SW 1271 (cell line): ENCODE results near the gene ACYP1.
A peak's percentile ranks its signal among the peaks of the same experiment; 100 is the strongest.

Source experiments
- DNase-seq, 2 experiments: peaks; one replicate each; lab custom pipeline; 2025; lab: John Stamatoyannopoulos, UW

ACYP1 gene

DNA sequence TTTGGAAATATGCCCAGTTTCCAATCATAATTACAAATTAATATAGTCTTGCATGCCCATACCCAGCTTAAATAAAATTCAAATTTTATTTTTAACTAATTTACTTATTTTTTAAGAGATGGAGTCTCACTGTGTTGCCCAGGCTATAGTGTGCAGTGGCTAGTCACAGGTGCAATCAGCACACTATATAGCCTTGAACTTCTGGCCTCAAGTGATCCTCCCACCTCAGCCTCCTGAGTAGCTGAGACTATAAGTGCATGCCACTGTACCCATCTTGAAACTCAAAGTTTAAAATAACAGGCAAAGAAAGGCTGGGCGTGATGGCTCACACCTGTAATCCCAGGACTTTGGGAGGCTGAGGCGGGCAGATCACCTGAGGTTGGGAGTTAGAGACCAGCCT, 22.9 kb downstream of the ACYP1 start:
- DNase-seq: no peak

DNA sequence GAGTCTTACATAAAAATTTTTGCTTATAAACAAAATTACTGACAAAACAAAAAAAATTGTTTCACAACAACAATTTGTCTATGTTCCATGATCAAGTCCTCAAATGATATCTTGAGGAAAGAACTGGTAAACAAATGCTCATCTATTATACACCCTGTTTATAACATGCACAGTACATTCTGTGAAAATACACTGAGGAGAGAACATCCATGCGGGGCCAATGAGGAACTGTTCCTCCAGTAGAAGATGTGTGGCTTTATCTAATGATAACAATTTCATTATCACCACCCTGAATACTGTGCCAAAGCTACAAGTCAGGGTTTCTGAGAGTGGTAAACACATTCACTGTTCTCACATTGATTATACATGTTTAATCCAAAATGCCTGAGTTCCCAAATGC, 23.3 kb downstream of the ACYP1 start:
- DNase-seq: no peak

DNA sequence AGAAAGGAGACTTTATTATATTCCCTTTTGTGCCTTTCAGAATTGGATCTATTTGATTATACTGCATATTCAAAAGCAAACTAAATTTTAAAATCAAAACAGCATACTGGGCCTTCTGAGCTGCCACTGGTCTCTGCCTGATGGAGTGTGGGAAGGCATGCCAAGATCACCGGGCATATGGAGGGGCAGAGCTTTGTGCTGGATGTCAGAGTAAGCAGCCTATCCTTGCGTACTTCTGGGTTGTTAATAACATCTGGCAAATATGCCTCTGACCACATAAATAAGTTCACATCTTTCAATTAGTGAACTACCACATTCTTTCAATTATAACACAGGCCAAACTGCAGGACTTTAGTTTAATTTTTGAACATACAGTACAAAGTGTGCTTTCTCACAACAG, 30.9 kb downstream of the ACYP1 start:
- no peak for DNase-seq

DNA sequence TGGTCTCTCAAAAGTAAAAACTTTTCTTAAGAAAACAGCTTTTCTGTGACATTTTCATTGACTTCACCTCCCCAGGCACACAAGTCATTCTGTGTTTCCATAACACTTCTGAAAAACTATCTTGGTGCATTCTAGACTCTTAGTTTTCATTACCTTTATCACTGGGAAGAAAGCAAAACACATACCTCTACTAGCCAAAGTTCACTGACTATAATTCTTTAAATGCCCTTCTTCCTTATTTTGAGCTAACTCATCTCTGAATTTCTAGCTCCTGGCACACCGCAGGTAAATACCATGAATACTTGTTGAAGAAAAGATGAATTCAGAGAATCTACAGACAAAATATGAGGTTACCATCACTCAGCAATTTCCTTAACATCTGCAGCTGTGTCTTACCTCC, 33.7 kb downstream of the ACYP1 start:
- DNase-seq: no peak

DNA sequence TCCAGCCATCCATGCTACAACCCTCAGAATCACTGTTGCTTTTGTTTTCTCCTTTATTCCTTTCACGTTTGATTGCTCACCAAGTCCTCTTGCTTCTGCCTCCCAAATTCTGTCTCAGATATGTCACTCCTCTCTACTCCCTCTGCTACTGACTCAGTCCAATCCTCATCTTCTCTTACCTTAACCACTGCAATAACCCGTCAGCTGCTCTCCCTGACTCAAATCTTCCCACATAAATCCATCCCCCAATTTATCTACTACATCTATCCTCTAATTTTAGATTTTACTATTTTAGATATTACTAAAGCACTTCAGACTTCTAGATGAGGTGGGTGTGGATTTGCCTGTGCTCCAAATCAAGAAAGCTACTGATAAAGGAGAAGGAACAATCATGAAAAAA, 37.9 kb downstream of the ACYP1 start:
- DNase-seq: no peak

DNA sequence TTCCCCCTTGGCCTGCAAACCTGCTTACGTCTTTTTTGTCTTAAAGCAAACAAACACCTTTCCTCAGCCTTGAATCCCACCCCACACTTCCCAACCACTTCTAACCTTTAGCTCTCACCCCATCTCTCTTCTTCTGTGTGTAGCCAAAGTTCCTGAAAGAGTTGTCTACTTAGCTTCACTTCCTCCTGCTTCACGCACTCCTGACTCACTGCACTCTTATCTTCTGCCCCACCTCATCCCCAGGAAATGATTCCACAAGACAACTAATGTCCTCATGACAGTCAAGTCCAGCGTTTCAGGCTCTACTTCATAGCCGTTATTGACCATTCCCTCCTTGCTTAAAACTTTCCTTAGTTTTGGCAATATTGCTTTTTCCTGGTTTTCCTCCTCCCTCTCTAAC, 38.7 kb downstream of the ACYP1 start:
- DNase-seq: peak in 1 of 2 experiments; percentile 24

DNA sequence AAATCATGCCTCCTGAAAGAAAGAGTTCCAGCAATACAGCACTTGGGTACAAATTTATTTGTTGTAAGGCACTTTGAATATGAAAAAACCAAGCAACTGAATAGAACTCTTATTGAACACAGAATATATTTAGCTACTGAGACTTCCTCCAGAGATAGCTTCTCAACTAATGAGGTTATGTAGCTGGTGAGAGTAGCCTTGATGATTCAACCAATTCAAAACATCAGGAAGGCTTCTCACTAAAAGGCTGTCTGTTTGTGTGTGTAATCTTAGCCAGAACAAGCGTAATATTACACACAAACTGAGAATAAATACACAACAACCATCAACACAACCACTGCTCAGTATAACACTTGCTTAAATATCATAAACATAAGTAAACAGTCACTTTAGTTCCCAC, 40.7 kb downstream of the ACYP1 start:
- DNase-seq: no peak

DNA sequence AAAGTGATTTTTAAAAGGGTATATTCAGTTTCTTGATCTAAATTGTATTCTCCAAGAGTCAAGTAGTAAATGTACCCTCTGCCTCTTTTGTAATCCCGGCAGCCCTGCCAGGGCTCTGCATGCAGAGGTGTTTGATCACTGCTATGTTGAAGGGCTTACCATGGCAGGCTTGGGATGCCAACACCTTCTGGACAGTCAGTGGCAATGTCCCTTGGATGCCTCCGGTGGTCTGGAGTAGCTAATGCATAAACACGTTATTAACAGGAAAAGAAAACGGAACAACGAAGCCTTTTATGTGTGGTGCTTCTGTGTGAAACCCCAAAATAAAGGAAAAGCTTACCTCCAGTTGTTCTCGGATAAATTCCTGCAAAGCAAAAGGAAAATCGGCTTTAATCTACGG, 41.2 kb downstream of the ACYP1 start:
- peak in 1 of 2 experiments; percentile 13 for DNase-seq

DNA sequence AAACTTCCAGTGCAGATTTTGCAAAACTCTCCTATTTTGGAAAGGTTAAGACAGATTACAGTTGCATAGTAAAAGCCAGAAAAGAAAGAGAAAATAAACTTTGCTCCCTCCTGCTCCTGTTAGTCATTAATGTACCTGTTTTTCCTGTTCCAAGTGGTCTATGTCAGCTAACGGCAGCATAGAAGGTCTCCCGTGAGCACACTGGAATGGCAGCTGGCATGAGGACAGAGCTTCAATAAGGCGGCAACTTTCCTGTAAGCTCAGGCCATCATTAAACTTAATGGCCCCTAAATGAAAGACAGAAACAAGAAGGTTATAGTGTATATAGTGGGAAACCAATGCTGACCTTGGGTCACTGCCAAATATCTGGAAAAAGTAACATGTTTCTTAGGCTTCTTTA, 45.1 kb downstream of the ACYP1 start:
- no peak for DNase-seq

DNA sequence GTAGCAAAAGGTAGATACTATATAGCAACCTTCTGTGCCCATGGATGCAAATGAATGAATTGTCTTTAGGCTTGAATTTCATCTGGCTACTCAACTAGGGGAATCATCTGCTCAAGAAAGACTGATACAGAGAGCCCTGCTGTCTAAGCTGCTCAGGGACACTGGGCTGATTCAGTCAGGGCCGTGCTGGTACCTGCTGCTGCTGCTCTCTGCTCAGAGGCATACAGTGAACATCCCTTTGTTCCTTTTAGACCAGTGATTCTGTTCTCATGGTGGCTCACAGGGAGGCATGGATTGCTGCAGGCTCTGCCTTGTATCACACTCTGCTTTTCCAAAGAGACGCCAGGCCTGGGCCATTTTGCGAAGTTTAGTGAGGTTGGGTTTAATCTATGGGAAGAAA, 47.0 kb downstream of the ACYP1 start:
- DNase-seq: no peak

DNA sequence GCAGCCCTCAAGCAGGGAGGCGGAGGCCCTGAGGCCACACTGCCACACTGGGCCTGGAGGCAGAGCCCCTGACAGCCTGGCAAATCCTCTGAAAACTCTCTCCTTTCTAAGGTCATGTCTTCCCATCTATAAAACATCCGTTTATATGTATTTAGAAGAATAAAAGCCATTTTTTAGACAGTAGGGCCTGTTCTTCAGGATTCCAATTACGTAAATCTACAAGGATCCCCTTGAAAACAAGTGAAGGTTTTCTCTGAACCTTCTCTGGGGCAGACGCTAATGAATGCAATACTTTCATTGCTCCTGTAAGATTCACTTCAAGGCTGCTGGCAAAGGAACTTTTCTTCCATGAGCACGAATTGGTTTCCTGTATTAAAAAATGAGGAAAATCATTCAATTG, 48.3 kb downstream of the ACYP1 start:
- no peak for DNase-seq

DNA sequence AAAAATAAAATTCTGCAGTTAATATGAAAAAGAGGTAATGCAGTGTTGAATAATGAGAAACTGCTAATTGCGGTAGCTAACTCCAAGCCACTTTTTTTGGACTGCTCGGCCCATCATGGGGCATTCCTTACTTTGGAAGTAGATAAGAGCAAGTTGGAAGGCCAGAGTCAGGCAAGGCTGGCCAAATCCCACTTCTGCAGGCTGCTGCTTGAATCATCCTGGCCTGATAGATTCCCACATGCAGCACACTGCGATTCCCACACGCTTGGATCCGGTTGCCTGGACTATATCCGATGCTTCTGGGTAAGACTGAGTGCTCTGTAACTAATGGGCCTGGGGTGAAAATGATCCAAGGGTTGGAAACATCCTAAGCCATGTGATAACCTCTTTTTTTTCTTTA, 50.5 kb downstream of the ACYP1 start:
- DNase-seq: no peak

DNA sequence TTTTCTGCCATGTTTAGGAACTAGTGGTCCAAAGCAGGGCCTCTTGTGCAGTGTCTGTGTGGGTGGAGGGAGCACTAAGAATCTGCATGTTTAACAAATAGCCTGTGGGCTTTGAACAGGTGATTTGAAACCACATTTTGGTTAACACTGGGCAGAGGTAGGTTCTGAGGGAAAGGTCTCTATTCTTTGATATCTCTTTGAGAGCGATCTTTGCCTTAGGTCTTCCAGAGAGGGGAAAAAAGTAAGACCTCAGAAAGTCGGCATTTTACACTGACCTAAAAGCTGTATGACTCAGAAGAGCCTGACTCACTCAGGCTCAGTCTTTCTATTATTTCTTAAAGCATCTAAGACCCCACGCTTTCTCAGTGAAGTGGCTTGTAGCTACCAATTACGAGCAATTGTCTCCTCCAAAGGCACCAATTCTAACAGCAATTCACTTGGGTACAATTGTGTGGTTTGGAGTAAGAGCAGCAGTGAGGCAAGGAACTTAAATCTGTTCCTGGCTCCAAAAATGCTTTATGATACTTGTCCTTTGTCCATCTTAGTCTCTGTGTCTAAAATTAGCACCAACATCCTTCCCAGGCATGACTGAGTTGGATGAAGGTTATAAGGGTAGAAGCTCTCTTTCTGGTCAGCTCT, 52.3 kb downstream of the ACYP1 start:
- peak in 1 of 2 experiments; percentile 40 for DNase-seq

DNA sequence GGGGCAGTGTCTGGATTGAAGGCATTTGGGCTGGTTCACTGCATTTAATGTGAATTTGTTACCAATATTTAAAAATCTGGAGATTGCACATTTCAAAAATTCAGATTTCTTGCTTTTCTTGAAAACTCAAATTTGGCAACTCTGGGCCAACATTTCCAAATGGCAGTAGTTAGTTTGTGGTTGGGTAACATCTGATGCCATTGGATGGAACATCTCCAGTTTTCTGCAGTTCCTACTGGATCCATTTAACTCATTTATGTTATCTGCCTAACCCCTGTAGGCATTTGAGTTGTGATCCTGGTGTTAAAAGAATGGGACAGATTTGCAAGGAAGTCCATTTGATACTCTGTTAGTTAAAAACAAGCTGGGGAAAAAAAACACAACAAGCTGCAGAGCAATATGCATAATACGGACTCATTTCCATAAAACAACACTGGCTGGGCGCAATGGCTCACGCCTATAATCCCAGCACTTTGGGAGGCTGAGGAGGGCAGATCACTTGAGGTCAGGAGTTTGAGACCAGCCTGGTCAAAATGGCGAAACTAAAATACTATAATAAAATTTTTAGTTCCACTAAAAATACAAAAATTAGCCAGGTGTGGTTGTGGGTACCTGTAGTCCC, 53.2 kb downstream of the ACYP1 start:
- DNase-seq: no peak

DNA sequence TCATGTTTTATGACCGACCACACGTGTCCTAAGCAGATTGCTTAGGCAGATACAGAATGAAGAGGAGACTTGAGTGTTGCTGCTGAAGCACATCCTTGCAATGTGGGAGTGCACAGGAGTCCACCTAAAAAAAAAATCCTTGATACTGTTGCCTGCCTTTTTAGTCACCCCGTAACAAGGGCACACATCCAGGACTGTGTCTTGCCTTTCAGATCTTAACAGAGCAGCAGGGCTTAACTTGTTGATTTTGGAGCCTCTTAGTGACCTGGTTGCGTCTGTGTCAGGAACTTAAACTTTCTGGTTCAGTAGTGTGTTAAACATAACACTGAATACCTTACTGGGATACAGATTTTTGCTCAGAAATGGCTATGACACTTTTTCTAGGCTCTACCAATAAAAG, 54.6 kb downstream of the ACYP1 start:
- DNase-seq: no peak

DNA sequence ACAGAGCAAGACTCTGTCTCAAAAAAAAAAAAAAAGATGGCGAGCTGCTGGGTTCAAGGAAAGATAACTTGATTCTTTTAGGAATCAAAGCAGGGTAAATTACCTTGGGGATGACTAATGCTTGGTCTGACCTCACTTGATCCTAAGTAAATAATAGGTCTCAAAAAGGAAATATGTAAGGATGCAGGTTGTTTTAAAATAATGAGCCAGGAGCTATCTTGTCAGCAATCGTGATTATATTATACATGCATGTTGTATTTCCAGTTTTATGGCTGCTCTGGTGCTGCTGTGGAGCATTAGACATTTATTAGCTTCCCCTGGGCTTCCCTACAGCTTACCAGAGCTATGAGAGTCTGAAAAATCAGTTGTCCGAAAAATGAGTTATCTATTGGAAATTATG, 58.5 kb downstream of the ACYP1 start:
- no peak for DNase-seq

DNA sequence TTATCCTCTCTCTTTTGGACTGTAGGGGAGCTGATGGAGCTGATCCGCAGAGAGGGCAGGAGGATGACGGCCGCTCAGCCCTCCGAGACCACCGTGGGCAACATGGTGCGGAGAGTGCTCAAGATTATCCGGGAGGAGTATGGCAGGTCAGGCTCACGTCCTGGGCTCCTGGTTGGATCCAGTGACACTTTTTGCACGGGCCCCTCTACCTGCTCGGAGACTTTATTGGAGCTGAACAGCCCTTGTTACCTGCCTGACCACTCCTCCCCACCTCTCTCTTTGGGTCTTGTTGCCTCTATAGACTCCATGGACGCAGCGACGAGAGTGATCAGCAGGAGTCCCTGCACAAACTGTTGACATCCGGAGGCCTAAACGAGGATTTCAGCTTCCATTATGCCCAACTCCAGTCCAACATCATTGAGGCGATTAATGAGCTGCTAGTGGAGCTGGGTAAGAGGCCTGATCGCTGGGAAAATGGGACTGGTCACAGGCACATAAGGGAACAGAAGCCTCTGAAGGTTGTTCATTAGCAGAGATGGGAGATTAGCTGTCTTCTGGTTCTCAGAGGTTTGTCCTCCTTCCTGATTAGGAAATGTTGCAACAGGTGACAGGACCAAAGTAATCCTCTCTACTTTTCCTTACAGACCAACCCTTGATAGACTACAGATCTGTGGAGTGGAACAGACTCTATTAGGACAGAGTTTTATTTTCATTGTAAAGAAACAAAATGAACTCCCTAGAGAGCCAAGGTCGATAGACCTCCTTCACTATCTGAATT, 60.4 kb downstream of the ACYP1 start:
- no peak for DNase-seq
